Endothelial cell of umbilical vein (primary cell): Measurements from ENCODE around the gene MAP2K1. TPM values are rescaled to one million over a fixed set of nuclear protein-coding genes. Genes with fewer than 3 reads are reported as not detected.
A peak's percentile ranks its signal among the peaks of the same experiment; 100 is the strongest.

Source experiments
- BruUV-seq: library from RNA; stranded (reverse); fragments of 400-500 nt; replicated peaks from 2 replicates; lab custom pipeline; 2021; lab: Mats Ljungman, UMichigan
- CTCF ChIA-PET: fragments of 300-600, 350-600 bp; sonication (Branson Sonifier 250); formaldehyde crosslinking; loops from one replicate; lab custom pipeline; 2021; ENCODE audit warnings: antibody characterized with exemption, inconsistent platforms; lab: Charles Lee
- POLR2A ChIA-PET: fragments of 300-600, 350-600 bp; sonication (Branson Sonifier 250); formaldehyde crosslinking; loops from one replicate; lab custom pipeline; 2021; ENCODE audit warnings: antibody characterized with exemption, inconsistent platforms; lab: Charles Lee
- DNase-seq: peaks from one replicate; pipeline ENCODE4 v3.0.0-alpha.2; 2011; ENCODE audit warnings: low read depth, low spot score
- FAIRE-seq: peaks from 2 replicates; lab custom pipeline; 2011; peaks lifted over from hg19 to GRCh38; lab: Jason Lieb, UNC
- H2AFZ ChIP-seq: 2 replicates; pipeline ENCODE4 v1.6.0; 2012; ENCODE audit warnings: low read depth, low read length, control low read depth, inconsistent platforms
- H3K27ac ChIP-seq: 2 replicates; pipeline ENCODE4 v1.5.1; 2011; ENCODE audit warnings: low read depth, mild to moderate bottlenecking, control low read depth, low read length, moderate library complexity; ENCODE audit not compliant: insufficient read depth
- H3K27me3 ChIP-seq, 2 experiments: 2 replicates each; pipeline versions ENCODE4 v1.6.0 to v1.6.1; 2011; ENCODE audit warnings: low read length in 2 of 2, mixed read lengths in 1 of 2; ENCODE audit not compliant: control insufficient read depth in 2 of 2, insufficient read depth in 2 of 2
- H3K36me3 ChIP-seq, 2 experiments: 2 replicates in 1 of 2; 3 replicates in 1 of 2; pipeline ENCODE4 v1.5.1; 2011; ENCODE audit warnings: low read length in 2 of 2, mild to moderate bottlenecking in 1 of 2, moderate library complexity in 1 of 2; ENCODE audit not compliant: control insufficient read depth in 2 of 2, insufficient read depth in 2 of 2; ENCODE audit errors: extremely low read depth in 1 of 2
- H3K4me1 ChIP-seq: 3 replicates; pipeline ENCODE4 v1.5.1; 2011; ENCODE audit warnings: mild to moderate bottlenecking, low read length; ENCODE audit not compliant: control insufficient read depth, insufficient read depth; ENCODE audit errors: extremely low read depth
- H3K4me2 ChIP-seq: 2 replicates; pipeline ENCODE4 v1.6.1; 2011; ENCODE audit warnings: low read length, control low read depth, mixed read lengths; ENCODE audit not compliant: insufficient read depth
- H3K4me3 ChIP-seq, 3 experiments: fragments of 200-600 bp in 1 of 3; sonication (generic), shearing (Covaris generic) in 1 of 3; replicated peaks in 1 of 3; 2 replicates each; pipeline ENCODE4 v1.5.1; 2011 to 2016; ENCODE audit warnings: control low read depth in 3 of 3, low read length in 3 of 3, mild to moderate bottlenecking in 2 of 3, inconsistent platforms in 1 of 3, low read depth in 1 of 3, moderate library complexity in 1 of 3; ENCODE audit not compliant: insufficient read depth in 1 of 3
- H3K79me2 ChIP-seq: 2 replicates; pipeline ENCODE4 v1.6.0; 2012; ENCODE audit warnings: low read length, inconsistent platforms; ENCODE audit not compliant: control insufficient read depth, insufficient read depth
- H3K9ac ChIP-seq: replicated peaks from 2 replicates; pipeline ENCODE3; 2011; ENCODE audit warnings: low read length, control low read depth; ENCODE audit not compliant: insufficient read depth; ENCODE audit errors: extremely low read depth
- H3K9me1 ChIP-seq: replicated peaks from 3 replicates; pipeline ENCODE4 v1.6.0; 2011; ENCODE audit warnings: mild to moderate bottlenecking, low read length; ENCODE audit not compliant: control insufficient read depth, insufficient read depth; ENCODE audit errors: extremely low read depth
- H3K9me3 ChIP-seq: replicated peaks from 2 replicates; pipeline ENCODE4 v1.5.1; 2012; ENCODE audit warnings: low read length, inconsistent platforms; ENCODE audit not compliant: control insufficient read depth, insufficient read depth
- H4K20me1 ChIP-seq: replicated peaks from 2 replicates; pipeline ENCODE3; 2011; ENCODE audit warnings: mild to moderate bottlenecking, low read length; ENCODE audit not compliant: control insufficient read depth, insufficient read depth; ENCODE audit errors: extremely low read depth
- CTCF ChIP-seq, 2 donors: IDR thresholded peaks; 1 replicate in 1 of 2; 2 replicates in 1 of 2; pipeline ENCODE4 v1.5.1; 2011; ENCODE audit warnings: low read length in 2 of 2, mild to moderate bottlenecking in 2 of 2, moderate library complexity in 2 of 2, control low read depth in 1 of 2, inconsistent platforms in 1 of 2, low read depth in 1 of 2; ENCODE audit not compliant: insufficient read depth in 1 of 2; ENCODE audit errors: extremely low read depth in 1 of 2
- EZH2 ChIP-seq: IDR thresholded peaks from 2 replicates; pipeline ENCODE4 v1.6.1; 2012; ENCODE audit warnings: borderline replicate concordance, low read depth, mild to moderate bottlenecking, moderate library complexity, low read length, inconsistent platforms; ENCODE audit not compliant: severe bottlenecking
- FOS ChIP-seq: IDR thresholded peaks from 2 replicates; pipeline ENCODE4 v1.6.1; 2011; ENCODE audit warnings: mild to moderate bottlenecking, low read length, moderate library complexity, borderline replicate concordance; ENCODE audit not compliant: insufficient read depth
- GATA2 ChIP-seq: IDR thresholded peaks from 2 replicates; pipeline ENCODE4 v1.7.0; 2011; ENCODE audit warnings: low read depth, mild to moderate bottlenecking, moderate library complexity, mixed read lengths, low read length; ENCODE audit not compliant: insufficient read length, insufficient read depth
- JUN ChIP-seq: IDR thresholded peaks from 2 replicates; pipeline ENCODE4 v1.6.1; 2011; ENCODE audit warnings: borderline replicate concordance, low read depth; ENCODE audit not compliant: insufficient read length, insufficient read depth
- MAX ChIP-seq: IDR thresholded peaks from 2 replicates; pipeline ENCODE4 v1.6.1; 2011; ENCODE audit not compliant: insufficient read depth, insufficient read length
- MYC ChIP-seq: IDR thresholded peaks from one replicate; pipeline ENCODE4 v1.6.1; 2011; ENCODE audit warnings: mild to moderate bottlenecking, low read depth, low read length
- POLR2A ChIP-seq: IDR thresholded peaks from 2 replicates; pipeline ENCODE4 v1.6.1; 2012; ENCODE audit warnings: low read depth, mild to moderate bottlenecking, control low read depth, low read length
- POLR2AphosphoS5 ChIP-seq: IDR thresholded peaks from 2 replicates; pipeline ENCODE4 v1.6.1; 2012; ENCODE audit warnings: low read depth, mild to moderate bottlenecking, control low read depth, low read length, moderate library complexity; ENCODE audit not compliant: insufficient read depth
- dilution Hi-C: fragments of 300-500 bp; cut with MboI; formaldehyde crosslinking; loops from one replicate; pipeline ENCODE4 v1.15.0; 2019; ENCODE audit warnings: low sequenced_read_pairs; ENCODE audit not compliant: extremely low pct_ligation_motif_present
- intact Hi-C: fragments of 100-400 bp; cut with micrococcal nuclease; formaldehyde crosslinking; loops from one replicate; pipeline ENCODE4 v1.10.0; 2022
- polyA plus RNA-seq, 4 experiments: library from polyadenylated mRNA; depleted of rRNA in 3 of 4; stranded (reverse) in 3 of 4; unstranded in 1 of 4; fragments of >200 nt; gene quantifications; 2 replicates each; pipeline versions ENCODE4 v1.2.1 to v1.2.3, GENCODE V29; 2011 to 2012; ENCODE audit warnings: missing spikeins in 1 of 4
- total RNA-seq: library from RNA; stranded (reverse); gene quantifications from 2 replicates; pipeline ENCODE4 v1.2.3, GENCODE V29; 2021

The MAP2K1 gene
- total and polyA plus RNA-seq, 2 donors (not counting 3 experiments of a cell fraction or from before 2014, with no cell fraction given): 30.9 to 45.1 TPM

- dilution Hi-C loops: loop anchor here (25.0 kb wide), 1 partner anchor 88 kb away; no protein-coding TSS in a partner anchor
- CTCF ChIA-PET: interaction anchor here (0.9 to 1.7 kb wide), 2 partner anchors 15 to 98 kb away, joined by 4 to 7 read pairs; no protein-coding TSS in a partner anchor
These were observed 13.7 kb downstream of the MAP2K1 start for GRCh38 chr15:66400351-66400774.

More at GRCh38 chr15:66400351-66400774, 13.7 kb downstream of the MAP2K1 start:
- Histone ChIP-seq H3K36me3 (no peaks in the 10 kb centered on the region), H3K9me1 (no peaks in the 10 kb centered on the region), H3K4me3 (no peak overlapping the region), H3K9ac (no peak overlapping the region), H3K27ac (no peak overlapping the region), H3K27me3 (no peaks in the 10 kb centered on the region), H4K20me1 (peaks cover 2% of the 10 kb centered on the region), H3K4me2 (no peak overlapping the region), H3K9me3 (no peaks in the 10 kb centered on the region), H3K4me1 (peaks cover 21% of the 10 kb centered on the region), H2AFZ (no peak overlapping the region), H3K79me2 (peaks cover 89% of the 10 kb centered on the region)
- DNase-seq (no peak), FAIRE-seq (peak; percentile 21)
- POLR2A ChIA-PET: no interaction called here
- no TSS peak for BruUV-seq
- no peak for TF ChIP-seq CTCF (IDR thresholded peaks at IDR 0.05; ENCODE audit: extremely low read depth in 1 of 2, insufficient read depth in 1 of 2, low read depth in 1 of 2, low read length in 2 of 2)
- no peak for TF ChIP-seq POLR2A
- no peak for TF ChIP-seq POLR2AphosphoS5
- TF ChIP-seq FOS: no peak
- TF ChIP-seq GATA2: no peak
- TF ChIP-seq EZH2: no peak
- TF ChIP-seq JUN: no peak
- TF ChIP-seq MYC: no peak
- TF ChIP-seq MAX: no peak
- intact Hi-C loops: no loop called here
